ENCODE results near the gene GRIN1. TPM values are rescaled to one million over a fixed set of nuclear protein-coding genes. Genes with fewer than 3 reads are reported as not detected.

Gene GRIN1
- total RNA-seq, 1 donor from 2014 or later: not detected

GRCh38 chr9:137192859-137193258 is 53.9 kb downstream of the GRIN1 start:
- Histone ChIP-seq H3K36me3 (ENCODE audit: control insufficient read depth in 3 of 3, insufficient read depth in 3 of 3, low read length in 3 of 3) (peaks cover 17 to 18% (median 18%) of the 10 kb centered on the region in 3 donors), H3K9ac (ENCODE audit: low read depth in 1 of 3, low read length in 3 of 3) (no peak overlapping the region), H3K4me3 (ENCODE audit: low read length in 3 of 3) (no peak overlapping the region), H3K9me3 (ENCODE audit: control insufficient read depth in 3 of 3, low read length in 3 of 3) (no peaks in the 10 kb centered on the region), H3K27me3 (ENCODE audit: control insufficient read depth in 3 of 3, insufficient read depth in 3 of 3, low read length in 3 of 3) (no peaks in the 10 kb centered on the region), H3K4me1 (ENCODE audit: control insufficient read depth in 3 of 3, insufficient read depth in 3 of 3, low read length in 3 of 3) (peaks cover 20 to 71% (median 58%) of the 10 kb centered on the region in 3 donors), H3K27ac (ENCODE audit: low read depth, low read length) (no peak overlapping the region)

GRCh38 chr9:137193771-137194170 is 54.8 kb downstream of the GRIN1 start:
- Histone ChIP-seq H3K36me3 (ENCODE audit: control insufficient read depth in 3 of 3, insufficient read depth in 3 of 3, low read length in 3 of 3) (peaks cover 17 to 18% (median 18%) of the 10 kb centered on the region in 3 donors), H3K27ac (ENCODE audit: low read depth, low read length) (no peak overlapping the region), H3K4me3 (ENCODE audit: low read length in 3 of 3) (no peak overlapping the region), H3K9me3 (ENCODE audit: control insufficient read depth in 3 of 3, low read length in 3 of 3) (no peaks in the 10 kb centered on the region), H3K9ac (ENCODE audit: low read depth in 1 of 3, low read length in 3 of 3) (peak overlapping the region in 1 of 3 donors; percentile 71), H3K4me1 (ENCODE audit: control insufficient read depth in 3 of 3, insufficient read depth in 3 of 3, low read length in 3 of 3) (peaks cover 26 to 75% (median 66%) of the 10 kb centered on the region in 3 donors), H3K27me3 (ENCODE audit: control insufficient read depth in 3 of 3, insufficient read depth in 3 of 3, low read length in 3 of 3) (no peaks in the 10 kb centered on the region)

GRCh38 chr9:137194388-137194787 is 55.4 kb downstream of the GRIN1 start:
- H3K4me1 ChIP-seq (ENCODE audit: control insufficient read depth in 3 of 3, insufficient read depth in 3 of 3, low read length in 3 of 3): peaks cover 27 to 76% (median 67%) of the 10 kb centered on the region in 3 donors

GRCh38 chr9:137194909-137195308 is 56.0 kb downstream of the GRIN1 start:
- no peaks in the 10 kb centered on the region for H3K27me3 ChIP-seq (ENCODE audit: control insufficient read depth in 3 of 3, insufficient read depth in 3 of 3, low read length in 3 of 3)
- no peak overlapping the region for H3K27ac ChIP-seq (ENCODE audit: low read depth, low read length)
- peaks cover 24 to 75% (median 65%) of the 10 kb centered on the region in 3 donors for H3K4me1 ChIP-seq (ENCODE audit: control insufficient read depth in 3 of 3, insufficient read depth in 3 of 3, low read length in 3 of 3)
- H3K36me3 ChIP-seq (ENCODE audit: control insufficient read depth in 3 of 3, insufficient read depth in 3 of 3, low read length in 3 of 3): peaks cover 15 to 16% (median 16%) of the 10 kb centered on the region in 3 donors
- no peaks in the 10 kb centered on the region for H3K9me3 ChIP-seq (ENCODE audit: control insufficient read depth in 3 of 3, low read length in 3 of 3)
- H3K4me3 ChIP-seq (ENCODE audit: low read length in 3 of 3): no peak overlapping the region
- H3K9ac ChIP-seq (ENCODE audit: low read depth in 1 of 3, low read length in 3 of 3): peak overlapping the region in 2 of 3 donors; percentile 14 to 71

More at GRCh38 chr9:137194388-137194787, 55.4 kb downstream of the GRIN1 start:
- Histone ChIP-seq H3K9ac (ENCODE audit: low read depth in 1 of 3, low read length in 3 of 3) (peak overlapping the region in 1 of 3 donors; percentile 71), H3K4me3 (ENCODE audit: low read length in 3 of 3) (no peak overlapping the region), H3K27ac (ENCODE audit: low read depth, low read length) (no peak overlapping the region), H3K27me3 (ENCODE audit: control insufficient read depth in 3 of 3, insufficient read depth in 3 of 3, low read length in 3 of 3) (no peaks in the 10 kb centered on the region), H3K36me3 (ENCODE audit: control insufficient read depth in 3 of 3, insufficient read depth in 3 of 3, low read length in 3 of 3) (peaks cover 17 to 18% (median 18%) of the 10 kb centered on the region in 3 donors), H3K9me3 (ENCODE audit: control insufficient read depth in 3 of 3, low read length in 3 of 3) (no peaks in the 10 kb centered on the region)

GRCh38 chr9:137195525-137196220 is 56.7 kb downstream of the GRIN1 start:
- Histone ChIP-seq H3K36me3 (ENCODE audit: control insufficient read depth in 3 of 3, insufficient read depth in 3 of 3, low read length in 3 of 3) (peaks cover 8 to 10% (median 8%) of the 10 kb centered on the region in 3 donors), H3K9me3 (ENCODE audit: control insufficient read depth in 3 of 3, low read length in 3 of 3) (no peaks in the 10 kb centered on the region), H3K9ac (ENCODE audit: low read depth in 1 of 3, low read length in 3 of 3) (no peak overlapping the region), H3K4me1 (ENCODE audit: control insufficient read depth in 3 of 3, insufficient read depth in 3 of 3, low read length in 3 of 3) (peaks cover 17 to 67% (median 59%) of the 10 kb centered on the region in 3 donors), H3K4me3 (ENCODE audit: low read length in 3 of 3) (no peak overlapping the region), H3K27ac (ENCODE audit: low read depth, low read length) (no peak overlapping the region), H3K27me3 (ENCODE audit: control insufficient read depth in 3 of 3, insufficient read depth in 3 of 3, low read length in 3 of 3) (no peaks in the 10 kb centered on the region)

- Histone ChIP-seq H3K4me3 (ENCODE audit: low read length in 3 of 3) (no peak overlapping the region), H3K9me3 (ENCODE audit: control insufficient read depth in 3 of 3, low read length in 3 of 3) (no peaks in the 10 kb centered on the region), H3K36me3 (ENCODE audit: control insufficient read depth in 3 of 3, insufficient read depth in 3 of 3, low read length in 3 of 3) (no peaks in the 10 kb centered on the region), H3K27me3 (ENCODE audit: control insufficient read depth in 3 of 3, insufficient read depth in 3 of 3, low read length in 3 of 3) (no peaks in the 10 kb centered on the region), H3K27ac (ENCODE audit: low read depth, low read length) (no peak overlapping the region), H3K9ac (ENCODE audit: low read depth in 1 of 3, low read length in 3 of 3) (peak overlapping the region; percentile 20 to 70 (median 32)), H3K4me1 (ENCODE audit: control insufficient read depth in 3 of 3, insufficient read depth in 3 of 3, low read length in 3 of 3) (peaks cover 35 to 80% (median 77%) of the 10 kb centered on the region in 3 donors)
These were observed 59.3 kb downstream of the GRIN1 start for GRCh38 chr9:137198051-137198901.

- peak overlapping the region; percentile 20 to 70 (median 32) for H3K9ac ChIP-seq (ENCODE audit: low read depth in 1 of 3, low read length in 3 of 3)
These were observed 59.9 kb downstream of the GRIN1 start for GRCh38 chr9:137198902-137199283.

GRCh38 chr9:137199411-137200121 is 60.6 kb downstream of the GRIN1 start:
- no peaks in the 10 kb centered on the region for H3K27me3 ChIP-seq (ENCODE audit: control insufficient read depth in 3 of 3, insufficient read depth in 3 of 3, low read length in 3 of 3)
- no peaks in the 10 kb centered on the region for H3K9me3 ChIP-seq (ENCODE audit: control insufficient read depth in 3 of 3, low read length in 3 of 3)
- no peak overlapping the region for H3K27ac ChIP-seq (ENCODE audit: low read depth, low read length)
- H3K4me3 ChIP-seq (ENCODE audit: low read length in 3 of 3): peak overlapping the region in 2 of 3 donors; percentile 32 to 35
- peaks cover 48 to 83% (median 79%) of the 10 kb centered on the region in 3 donors for H3K4me1 ChIP-seq (ENCODE audit: control insufficient read depth in 3 of 3, insufficient read depth in 3 of 3, low read length in 3 of 3)
- H3K9ac ChIP-seq (ENCODE audit: low read depth in 1 of 3, low read length in 3 of 3): peak overlapping the region; percentile 32 to 70 (median 57)
- no peaks in the 10 kb centered on the region for H3K36me3 ChIP-seq (ENCODE audit: control insufficient read depth in 3 of 3, insufficient read depth in 3 of 3, low read length in 3 of 3)

More at GRCh38 chr9:137198902-137199283, 59.9 kb downstream of the GRIN1 start:
- peaks cover 42 to 83% (median 79%) of the 10 kb centered on the region in 3 donors for H3K4me1 ChIP-seq (ENCODE audit: control insufficient read depth in 3 of 3, insufficient read depth in 3 of 3, low read length in 3 of 3)
- no peaks in the 10 kb centered on the region for H3K9me3 ChIP-seq (ENCODE audit: control insufficient read depth in 3 of 3, low read length in 3 of 3)
- H3K27me3 ChIP-seq (ENCODE audit: control insufficient read depth in 3 of 3, insufficient read depth in 3 of 3, low read length in 3 of 3): no peaks in the 10 kb centered on the region
- no peak overlapping the region for H3K27ac ChIP-seq (ENCODE audit: low read depth, low read length)
- no peaks in the 10 kb centered on the region for H3K36me3 ChIP-seq (ENCODE audit: control insufficient read depth in 3 of 3, insufficient read depth in 3 of 3, low read length in 3 of 3)
- peak overlapping the region in 1 of 3 donors; percentile 32 for H3K4me3 ChIP-seq (ENCODE audit: low read length in 3 of 3)

GRCh38 chr9:137200311-137201204 is 61.6 kb downstream of the GRIN1 start, which contains the start of gene TPRN:
TSS of gene TPRN (minus strand) at chr9:137200741. CDS start at chr9:137200711, 30 bp downstream.
- H3K4me3 ChIP-seq (ENCODE audit: low read length in 3 of 3): peak within 1 kb of the TSS; percentile 72 to 87 (median 83)
- peak within 1 kb of the TSS; percentile 63 to 88 (median 72) for H3K9ac ChIP-seq (ENCODE audit: low read depth in 1 of 3, low read length in 3 of 3)
- peaks cover 54 to 80% (median 75%) of the 10 kb centered on the region in 3 donors for H3K4me1 ChIP-seq (ENCODE audit: control insufficient read depth in 3 of 3, insufficient read depth in 3 of 3, low read length in 3 of 3)
- H3K36me3 ChIP-seq (ENCODE audit: control insufficient read depth in 3 of 3, insufficient read depth in 3 of 3, low read length in 3 of 3): no peaks in the 10 kb centered on the region
- H3K27me3 ChIP-seq (ENCODE audit: control insufficient read depth in 3 of 3, insufficient read depth in 3 of 3, low read length in 3 of 3): no peaks in the 10 kb centered on the region
- H3K27ac ChIP-seq (ENCODE audit: low read depth, low read length): peak within 1 kb of the TSS; percentile 66
- H3K9me3 ChIP-seq (ENCODE audit: control insufficient read depth in 3 of 3, low read length in 3 of 3): no peaks in the 10 kb centered on the region

Data from skeletal muscle tissue (tissue), 4 donors.